Measurements from ENCODE around the gene TGM2.

Gene TGM2

DNA sequence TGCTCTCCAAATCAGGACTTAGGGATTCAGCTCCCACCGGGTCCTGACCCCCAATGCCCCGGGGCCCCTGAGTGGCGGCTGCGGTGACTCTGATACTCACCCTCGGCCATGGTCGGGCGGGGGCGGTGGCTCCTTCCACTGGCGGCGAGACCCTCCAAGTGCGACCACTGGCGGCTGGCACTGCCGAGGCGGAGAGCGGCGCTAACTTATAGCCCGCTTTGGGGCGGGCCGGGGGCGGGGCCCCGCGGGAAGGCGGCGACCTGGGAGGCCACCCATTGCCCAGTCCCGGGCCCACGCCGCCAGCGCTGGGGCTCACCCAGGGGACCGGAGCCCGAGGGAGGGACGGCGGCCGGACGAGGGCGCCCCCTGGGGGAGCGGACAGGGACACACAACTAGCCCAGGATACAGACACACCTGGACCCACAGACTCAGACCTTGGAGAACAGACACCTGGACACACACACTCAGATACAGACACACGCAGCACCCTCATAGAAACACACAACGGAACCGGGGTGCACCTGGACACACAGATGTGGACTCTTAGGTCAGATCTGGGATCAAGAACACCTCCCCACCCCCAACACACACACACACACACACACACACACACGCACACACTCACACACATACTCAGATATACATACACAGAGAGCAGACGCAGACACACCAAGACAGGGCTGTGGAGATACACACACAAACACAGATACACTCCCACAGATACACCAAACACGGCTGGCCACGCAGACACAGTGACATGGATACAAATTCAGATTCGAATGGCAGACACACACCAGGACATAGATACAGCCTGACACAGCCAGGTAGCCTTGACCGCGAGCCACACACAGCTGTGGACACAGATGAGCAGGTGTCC is at the start of gene TGM2:
TSS of gene TGM2 (minus strand) at position 182 of the 877 bp plus-strand sequence. CDS start at position 110, 72 bp downstream.
- H3K4me3 Mint-ChIP-seq: no peak within 1 kb of the TSS
- DNase-seq (ENCODE audit: low spot score in 2 of 2): peak; percentile 21 to 27
- peak; percentile 58 for ATAC-seq (replicated peaks; ENCODE audit: extremely low read depth, poor library complexity, severe bottlenecking)
- H3K4me1 Mint-ChIP-seq: peaks cover 7% of the 10 kb centered on the region
- H3K27ac Mint-ChIP-seq (ENCODE audit: low read depth): no peak within 1 kb of the TSS
- peaks cover 43% of the 10 kb centered on the region for H3K27me3 Mint-ChIP-seq
- no peaks in the 10 kb centered on the region for H3K9me3 Mint-ChIP-seq
- H3K36me3 Mint-ChIP-seq (ENCODE audit: insufficient read depth): peaks cover 2% of the 10 kb centered on the region

DNA sequence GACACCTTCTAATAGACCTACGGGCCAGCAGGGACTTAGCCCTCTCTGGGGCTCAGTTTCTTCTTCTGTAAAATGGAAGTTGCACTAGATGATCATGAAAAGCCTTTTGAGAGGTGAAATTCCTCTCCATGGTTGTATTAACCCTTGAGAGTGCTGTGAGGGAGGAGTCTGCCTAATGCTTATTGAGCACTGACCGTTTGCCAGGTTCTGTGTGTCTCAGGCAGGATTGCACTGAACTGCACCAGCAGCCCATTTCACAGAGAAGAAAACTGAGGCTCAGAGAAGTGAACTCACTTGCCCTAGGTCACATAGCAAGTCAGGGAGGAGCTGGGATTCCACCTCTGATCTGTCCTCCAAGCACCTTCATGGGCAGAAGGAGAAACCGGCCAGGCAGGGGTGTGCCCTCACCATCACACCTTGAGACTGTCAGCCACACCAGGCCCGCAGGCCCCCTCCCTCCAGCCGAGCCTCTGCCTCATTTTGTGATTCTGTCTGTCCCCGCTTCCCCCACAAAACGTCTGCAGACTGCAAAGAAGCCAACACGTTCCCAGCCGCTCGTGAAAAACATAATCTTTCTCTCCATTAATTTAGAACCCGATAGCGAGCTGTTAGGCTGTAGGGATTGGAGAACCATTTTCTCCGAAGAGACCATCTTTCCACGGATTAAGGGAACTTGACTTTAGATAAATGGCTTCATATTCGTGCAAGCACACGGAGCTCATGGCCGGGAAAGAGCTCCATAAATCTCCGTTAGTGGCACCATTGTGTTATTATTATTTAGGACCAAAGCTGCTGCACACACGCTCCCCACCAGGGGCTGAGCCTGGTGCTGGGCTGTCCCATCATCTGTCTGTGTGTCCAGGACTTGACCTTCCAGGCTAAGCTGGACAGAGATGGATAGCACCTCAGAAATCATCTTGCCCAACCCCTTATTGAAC is 49.5 kb upstream of the TGM2 start:
- no peaks in the 10 kb centered on the region for H3K9me3 Mint-ChIP-seq
- no peak for DNase-seq (ENCODE audit: low spot score in 2 of 2)
- H3K4me1 Mint-ChIP-seq: no peaks in the 10 kb centered on the region
- peaks cover 2% of the 10 kb centered on the region for H3K36me3 Mint-ChIP-seq (ENCODE audit: insufficient read depth)
- no peak overlapping the region for H3K27ac Mint-ChIP-seq (ENCODE audit: low read depth)
- peaks cover 22% of the 10 kb centered on the region for H3K27me3 Mint-ChIP-seq
- ATAC-seq (replicated peaks; ENCODE audit: extremely low read depth, poor library complexity, severe bottlenecking): no peak
- H3K4me3 Mint-ChIP-seq: no peak overlapping the region

- Mint-ChIP-seq H3K36me3 (ENCODE audit: insufficient read depth) (peaks cover 2% of the 10 kb centered on the region), H3K9me3 (no peaks in the 10 kb centered on the region), H3K27ac (ENCODE audit: low read depth) (no peak overlapping the region), H3K4me3 (no peak overlapping the region), H3K27me3 (peaks cover 27% of the 10 kb centered on the region), H3K4me1 (no peaks in the 10 kb centered on the region)
- DNase-seq (ENCODE audit: low spot score in 2 of 2): no peak
- ATAC-seq (replicated peaks; ENCODE audit: extremely low read depth, poor library complexity, severe bottlenecking): no peak
Measured at GRCh38 chr20:38213607-38213940, 48.5 kb upstream of the TGM2 start.

GRCh38 chr20:38212806-38213606 is 47.9 kb upstream of the TGM2 start:
- peaks cover 33% of the 10 kb centered on the region for H3K27me3 Mint-ChIP-seq
- peaks cover 2% of the 10 kb centered on the region for H3K36me3 Mint-ChIP-seq (ENCODE audit: insufficient read depth)
- DNase-seq (ENCODE audit: low spot score in 2 of 2) (no peak), ATAC-seq (replicated peaks; ENCODE audit: extremely low read depth, poor library complexity, severe bottlenecking) (no peak)
- no peaks in the 10 kb centered on the region for H3K4me1 Mint-ChIP-seq
- no peak overlapping the region for H3K27ac Mint-ChIP-seq (ENCODE audit: low read depth)
- no peaks in the 10 kb centered on the region for H3K9me3 Mint-ChIP-seq
- H3K4me3 Mint-ChIP-seq: no peak overlapping the region

- no peak for DNase-seq (ENCODE audit: low spot score in 2 of 2)
- H3K36me3 Mint-ChIP-seq (ENCODE audit: insufficient read depth): peaks cover 2% of the 10 kb centered on the region
- H3K4me3 Mint-ChIP-seq: no peak overlapping the region
- peaks cover 41% of the 10 kb centered on the region for H3K27me3 Mint-ChIP-seq
- no peak overlapping the region for H3K27ac Mint-ChIP-seq (ENCODE audit: low read depth)
- ATAC-seq (replicated peaks; ENCODE audit: extremely low read depth, poor library complexity, severe bottlenecking): no peak
- H3K4me1 Mint-ChIP-seq: no peaks in the 10 kb centered on the region
- no peaks in the 10 kb centered on the region for H3K9me3 Mint-ChIP-seq
Measured at GRCh38 chr20:38211200-38212097, 46.4 kb upstream of the TGM2 start.

- no peak for DNase-seq (ENCODE audit: low spot score in 2 of 2)
- Mint-ChIP-seq H3K36me3 (ENCODE audit: insufficient read depth) (peaks cover 2% of the 10 kb centered on the region), H3K4me3 (no peak overlapping the region), H3K27ac (ENCODE audit: low read depth) (no peak overlapping the region), H3K27me3 (peaks cover 45% of the 10 kb centered on the region), H3K9me3 (no peaks in the 10 kb centered on the region), H3K4me1 (no peaks in the 10 kb centered on the region)
- ATAC-seq (replicated peaks; ENCODE audit: extremely low read depth, poor library complexity, severe bottlenecking): no peak
Measured at GRCh38 chr20:38210741-38211140, 45.7 kb upstream of the TGM2 start.

DNA sequence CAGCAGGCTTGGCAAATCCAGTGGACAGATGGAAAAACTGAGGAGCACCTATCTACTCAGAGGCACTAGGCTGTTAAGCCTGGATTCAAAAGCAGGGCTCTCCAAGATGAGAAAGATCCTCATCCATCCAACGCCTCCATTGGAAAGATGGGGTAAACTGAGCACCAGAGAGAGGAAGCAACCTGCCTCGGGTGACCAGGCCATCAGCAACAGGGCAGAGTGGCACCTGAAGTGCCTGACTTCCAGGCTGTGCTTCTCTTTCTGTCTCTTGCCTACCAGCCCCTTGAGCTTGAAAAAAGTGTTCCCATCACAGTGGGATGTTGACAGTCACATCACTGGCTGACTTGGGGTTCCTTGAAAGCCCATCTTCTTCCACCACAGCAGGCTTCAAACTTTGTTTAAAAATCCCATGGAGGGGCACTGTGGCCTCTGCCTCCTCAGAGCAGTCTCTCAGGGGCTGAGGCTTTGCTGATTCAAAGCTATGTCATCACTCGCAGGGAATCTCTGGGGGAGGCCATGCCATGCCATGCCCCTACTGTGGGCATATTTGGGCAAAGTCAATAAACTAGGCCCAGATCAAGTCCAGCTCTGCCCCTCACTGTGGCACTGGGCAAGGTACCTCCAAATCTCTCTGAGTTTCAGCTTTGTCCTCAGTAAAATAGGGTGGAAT is 44.8 kb upstream of the TGM2 start:
- Mint-ChIP-seq H3K9me3 (no peaks in the 10 kb centered on the region), H3K27ac (ENCODE audit: low read depth) (no peak overlapping the region), H3K36me3 (ENCODE audit: insufficient read depth) (peaks cover 2% of the 10 kb centered on the region), H3K27me3 (peaks cover 42% of the 10 kb centered on the region), H3K4me3 (no peak overlapping the region), H3K4me1 (no peaks in the 10 kb centered on the region)
- DNase-seq (ENCODE audit: low spot score in 2 of 2) (no peak), ATAC-seq (replicated peaks; ENCODE audit: extremely low read depth, poor library complexity, severe bottlenecking) (no peak)

GRCh38 chr20:38209054-38209675 is 44.1 kb upstream of the TGM2 start:
- Mint-ChIP-seq H3K4me1 (no peaks in the 10 kb centered on the region), H3K4me3 (no peak overlapping the region), H3K9me3 (no peaks in the 10 kb centered on the region), H3K27ac (ENCODE audit: low read depth) (no peak overlapping the region), H3K36me3 (ENCODE audit: insufficient read depth) (peaks cover 2% of the 10 kb centered on the region), H3K27me3 (peaks cover 35% of the 10 kb centered on the region)
- DNase-seq (ENCODE audit: low spot score in 2 of 2) (no peak), ATAC-seq (replicated peaks; ENCODE audit: extremely low read depth, poor library complexity, severe bottlenecking) (no peak)

DNA sequence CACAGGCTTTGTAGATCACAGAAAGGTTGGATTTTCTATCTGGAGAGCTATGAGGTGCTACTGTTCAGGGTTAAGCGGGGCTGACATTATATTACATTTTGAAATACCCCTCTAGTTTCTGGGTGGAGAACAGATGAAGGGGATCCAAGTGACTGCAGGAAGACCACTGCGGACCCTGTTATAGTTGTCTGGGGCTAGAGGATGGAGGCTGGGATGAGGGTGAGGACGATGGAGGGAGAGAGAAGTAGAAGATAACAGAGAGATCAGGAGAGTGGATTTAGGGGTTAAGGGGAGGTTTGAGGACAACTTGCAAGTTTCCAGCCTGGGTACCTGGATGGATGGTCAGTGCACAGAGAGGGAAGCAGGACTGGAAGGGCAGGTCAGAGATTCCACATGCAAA is 43.5 kb upstream of the TGM2 start:
- DNase-seq (ENCODE audit: low spot score in 2 of 2) (no peak), ATAC-seq (replicated peaks; ENCODE audit: extremely low read depth, poor library complexity, severe bottlenecking) (no peak)
- Mint-ChIP-seq H3K36me3 (ENCODE audit: insufficient read depth) (no peaks in the 10 kb centered on the region), H3K4me3 (no peak overlapping the region), H3K27me3 (peaks cover 29% of the 10 kb centered on the region), H3K9me3 (no peaks in the 10 kb centered on the region), H3K4me1 (no peaks in the 10 kb centered on the region), H3K27ac (ENCODE audit: low read depth) (no peak overlapping the region)

DNA sequence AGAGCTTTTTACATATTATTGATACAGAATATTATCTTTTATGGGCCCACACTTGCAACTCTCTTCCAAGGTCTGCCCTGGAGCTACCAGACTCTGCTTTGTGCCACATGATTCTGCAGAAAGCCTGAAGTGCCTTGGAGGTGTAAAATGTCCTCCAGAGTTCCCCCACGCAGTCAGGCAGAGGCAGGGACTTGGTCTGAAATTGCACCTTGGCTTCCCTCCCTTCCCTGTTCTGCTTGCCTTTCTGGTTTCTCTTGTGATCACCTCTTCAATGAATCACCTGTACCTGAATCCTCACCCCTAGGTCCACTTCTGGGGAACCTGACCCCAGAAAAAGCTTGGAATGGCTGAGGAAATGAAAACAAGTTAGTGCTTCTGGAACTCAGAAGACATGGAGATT is 43.0 kb upstream of the TGM2 start:
- H3K27ac Mint-ChIP-seq (ENCODE audit: low read depth): no peak overlapping the region
- no peak overlapping the region for H3K4me3 Mint-ChIP-seq
- H3K36me3 Mint-ChIP-seq (ENCODE audit: insufficient read depth): no peaks in the 10 kb centered on the region
- no peaks in the 10 kb centered on the region for H3K4me1 Mint-ChIP-seq
- DNase-seq (ENCODE audit: low spot score in 2 of 2): no peak
- H3K27me3 Mint-ChIP-seq: peaks cover 29% of the 10 kb centered on the region
- ATAC-seq (replicated peaks; ENCODE audit: extremely low read depth, poor library complexity, severe bottlenecking): no peak
- H3K9me3 Mint-ChIP-seq: no peaks in the 10 kb centered on the region

DNA sequence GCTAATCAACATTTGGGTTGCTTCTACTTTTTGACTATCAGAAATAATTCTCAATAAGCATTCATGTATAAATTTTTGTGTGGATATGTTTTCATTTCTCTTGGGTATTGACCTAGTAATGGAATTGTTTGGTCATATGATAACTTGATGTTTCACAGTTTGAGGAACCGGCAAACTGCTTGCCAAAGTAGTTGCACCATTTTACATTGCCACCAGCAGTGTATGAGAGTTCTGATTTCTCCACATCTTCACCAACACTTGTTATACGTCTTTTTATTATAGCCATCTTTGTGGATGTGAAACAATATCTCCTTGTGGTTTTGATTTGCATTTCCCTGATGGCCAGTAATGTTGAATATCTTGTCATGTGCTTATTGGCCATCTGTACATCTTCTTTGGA is 42.6 kb upstream of the TGM2 start:
- H3K27me3 Mint-ChIP-seq: peaks cover 29% of the 10 kb centered on the region
- ATAC-seq (replicated peaks; ENCODE audit: extremely low read depth, poor library complexity, severe bottlenecking): no peak
- no peaks in the 10 kb centered on the region for H3K36me3 Mint-ChIP-seq (ENCODE audit: insufficient read depth)
- H3K27ac Mint-ChIP-seq (ENCODE audit: low read depth): no peak overlapping the region
- H3K4me1 Mint-ChIP-seq: no peaks in the 10 kb centered on the region
- no peak for DNase-seq (ENCODE audit: low spot score in 2 of 2)
- H3K9me3 Mint-ChIP-seq: no peaks in the 10 kb centered on the region
- H3K4me3 Mint-ChIP-seq: no peak overlapping the region
